HG03378 (cell line): ENCODE measurements around the gene RPS3.
"Not testable (repeated sequence)": the region's sequence is repeated elsewhere in the genome, so short reads cannot be mapped to it uniquely, and the experiment has no call there.

ENCODE experiments used
- ATAC-seq: cut with Tn5 transposase; IDR thresholded peaks from one replicate; pipeline ENCODE4 v1.9.1; 2021; ENCODE audit warnings: mild to moderate bottlenecking, moderate library complexity; ENCODE audit not compliant: unreplicated experiment

The RPS3 gene

GRCh38 chr11:75409971-75410370 lies 10.7 kb downstream of the RPS3 start:
- ATAC-seq: not testable (repeated sequence)

GRCh38 chr11:75413146-75413545 lies 13.8 kb downstream of the RPS3 start:
- not testable (repeated sequence) for ATAC-seq

GRCh38 chr11:75413864-75414263 lies 14.5 kb downstream of the RPS3 start:
- no peak for ATAC-seq

- ATAC-seq: no peak
These were observed 21.1 kb downstream of the RPS3 start for GRCh38 chr11:75420224-75421034.

- ATAC-seq: no peak
These were observed 21.8 kb downstream of the RPS3 start for GRCh38 chr11:75421035-75421602.

- no peak for ATAC-seq
These were observed 22.6 kb downstream of the RPS3 start for GRCh38 chr11:75421902-75422247.

GRCh38 chr11:75422248-75423231 lies 23.2 kb downstream of the RPS3 start:
- ATAC-seq: no peak

GRCh38 chr11:75423721-75424120 lies 24.4 kb downstream of the RPS3 start:
- ATAC-seq: no peak

GRCh38 chr11:75424396-75424795 lies 25.1 kb downstream of the RPS3 start:
- no peak for ATAC-seq

GRCh38 chr11:75425422-75425821 lies 26.1 kb downstream of the RPS3 start:
- ATAC-seq: no peak

GRCh38 chr11:75426720-75427086 lies 27.4 kb downstream of the RPS3 start:
- ATAC-seq: no peak

GRCh38 chr11:75427181-75427580 lies 27.9 kb downstream of the RPS3 start:
- ATAC-seq: no peak

GRCh38 chr11:75428281-75428724 lies 29.0 kb downstream of the RPS3 start:
- no peak for ATAC-seq

- ATAC-seq: no peak
These were observed 29.8 kb downstream of the RPS3 start for GRCh38 chr11:75428989-75429640.

GRCh38 chr11:75429641-75429901 lies 30.3 kb downstream of the RPS3 start:
- ATAC-seq: no peak

- no peak for ATAC-seq
These were observed 30.8 kb downstream of the RPS3 start for GRCh38 chr11:75429902-75430713.

GRCh38 chr11:75430714-75431532 lies 31.6 kb downstream of the RPS3 start:
- ATAC-seq: no peak

- ATAC-seq: no peak
These were observed 32.5 kb downstream of the RPS3 start for GRCh38 chr11:75431533-75432525.
